Ovary (tissue), 9 donors: ENCODE results near the gene BPGM. TPM values are rescaled to one million over a fixed set of nuclear protein-coding genes. Genes with fewer than 3 reads are reported as not detected.

Source experiments
- DNase-seq, 5 donors: peaks; one replicate each; pipeline ENCODE4 v3.0.0-alpha.2; 2019 to 2020
- H3K27ac ChIP-seq, 2 donors: fragments of 200-600 bp; one replicate each; pipeline versions ENCODE4 v1.5.1 to v1.8.0; 2019 to 2022
- H3K27me3 ChIP-seq: fragments of 200-600 bp; one replicate; pipeline ENCODE4 v1.8.0; 2022
- H3K36me3 ChIP-seq: fragments of 200-600 bp; sonication (generic); one replicate; pipeline ENCODE4 v1.5.1; 2019
- H3K4me1 ChIP-seq: one replicate; pipeline ENCODE4 v1.8.1; 2013; ENCODE audit warnings: mild to moderate bottlenecking, moderate library complexity; ENCODE audit not compliant: insufficient read depth
- H3K4me3 ChIP-seq: fragments of 200-600 bp; sonication (generic); one replicate; pipeline ENCODE4 v1.5.1; 2017
- H3K9me3 ChIP-seq, 2 donors: fragments of 200-600 bp in 1 of 2; sonication (generic) in 1 of 2; one replicate each; pipeline versions ENCODE4 v1.5.1 to v1.8.1; 2013 to 2019; ENCODE audit warnings: mild to moderate bottlenecking in 1 of 2, moderate library complexity in 1 of 2
- EP300 ChIP-seq: sonication (generic); formaldehyde crosslinking; IDR thresholded peaks from one replicate; pipeline ENCODE4 v1.6.1; 2017; ENCODE audit warnings: antibody characterized with exemption
- POLR2A ChIP-seq: fragments of 450-650 bp; IDR thresholded peaks from one replicate; pipeline ENCODE4 v1.6.1; 2017; ENCODE audit warnings: antibody characterized with exemption, mild to moderate bottlenecking, moderate library complexity
- WGBS, 3 donors: extraction: QIAGEN DNeasy Blood & Tissue Kit in 1 of 3; methylation state at CpG; one replicate each; pipeline versions ENCODE4 v1.1.5 to v1.1.7; 2013 to 2017; 5-methylcytosine and 5-hydroxymethylcytosine counted together
- intact Hi-C, 4 donors: fragments of 100-400 bp; cut with DNase I; formaldehyde crosslinking; loops; one replicate each; pipeline versions ENCODE4 v1.11.0 to v1.15.1; 2022 to 2023
- polyA plus RNA-seq, 2 donors: library from polyadenylated mRNA; stranded (reverse); fragments of 200-250 nt in 1 of 2; fragments of 350-450 nt in 1 of 2; fragmentation: Illumina TruSeq in 1 of 2; extraction: RNeasy Lipid Tissue Mini Kit (QIAGEN cat#74804) in 1 of 2; gene quantifications; one replicate each; pipeline ENCODE4 v1.2.3, GENCODE V29; 2013 to 2014
- total RNA-seq, 7 donors: library from RNA; depleted of rRNA in 2 of 7; stranded (reverse); fragments of >200 nt in 2 of 7; fragmentation: NEBNext Ultra II Directional in 3 of 7; extraction: Animal tissue kit (Norgen Biotek cat#: 25700) in 3 of 7; gene quantifications; one replicate each; pipeline versions ENCODE4 v1.1.0 to v1.2.4, GENCODE V29; 2016 to 2023
- TF ChIP-seq, protein P1 (sequence below), 3 donors: fragments of 450-650 bp in 2 of 3; fragments of 200-600 bp in 1 of 3; IDR thresholded peaks; one replicate each; pipeline versions ENCODE4 v1.5.1 to v1.8.0; 2016 to 2022; ENCODE audit warnings: antibody characterized with exemption in 3 of 3, mild to moderate bottlenecking in 1 of 3
- donor health status: DM: no; HTN: no; CAD: no; lungs with moderate emphysema.
- donor health status: DM: no; HTN: no; CAD: no.
- donor health status: Bipolar disorder and iron deficiency.
- donor health status: DM: yes; HTN: yes; CAD: no.
- donor health status: DM: no; HTN: no; CAD: no.
- donor health status: DM: yes; HTN: yes; CAD: no.

Gene BPGM
- total and polyA plus RNA-seq, 9 donors: 6.5 to 18.1 (median 9.0) TPM

DNA sequence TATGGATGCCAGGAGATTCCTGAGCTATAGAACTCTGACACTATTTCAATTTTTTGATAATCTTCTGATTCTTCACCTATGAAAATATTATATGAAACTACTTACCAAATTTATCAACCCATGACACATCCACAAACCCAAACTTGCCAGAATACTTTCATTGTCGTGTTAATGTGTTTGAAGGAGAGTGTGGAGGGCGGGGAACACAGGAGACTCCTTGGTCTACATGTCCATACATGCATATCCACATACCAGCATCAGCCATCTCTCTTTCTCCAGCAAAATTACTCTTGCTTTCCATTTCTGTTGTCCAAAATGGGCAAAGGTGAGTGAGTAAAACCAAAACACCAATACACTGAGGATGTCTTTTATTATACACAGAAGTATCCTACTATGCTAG lies 23.5 kb upstream of the BPGM start:
- H3K27ac ChIP-seq: no peak overlapping the region
- 70 to 75% (median 71%) methylated on average over 2 of the region's 2 CpGs for WGBS, 3 donors
- intact Hi-C loops: no loop called here
- H3K36me3 ChIP-seq: no peaks in the 10 kb centered on the region
- no peaks in the 10 kb centered on the region for H3K4me1 ChIP-seq
- no peaks in the 10 kb centered on the region for H3K9me3 ChIP-seq
- DNase-seq: no peak
- TF ChIP-seq, protein P1, sequence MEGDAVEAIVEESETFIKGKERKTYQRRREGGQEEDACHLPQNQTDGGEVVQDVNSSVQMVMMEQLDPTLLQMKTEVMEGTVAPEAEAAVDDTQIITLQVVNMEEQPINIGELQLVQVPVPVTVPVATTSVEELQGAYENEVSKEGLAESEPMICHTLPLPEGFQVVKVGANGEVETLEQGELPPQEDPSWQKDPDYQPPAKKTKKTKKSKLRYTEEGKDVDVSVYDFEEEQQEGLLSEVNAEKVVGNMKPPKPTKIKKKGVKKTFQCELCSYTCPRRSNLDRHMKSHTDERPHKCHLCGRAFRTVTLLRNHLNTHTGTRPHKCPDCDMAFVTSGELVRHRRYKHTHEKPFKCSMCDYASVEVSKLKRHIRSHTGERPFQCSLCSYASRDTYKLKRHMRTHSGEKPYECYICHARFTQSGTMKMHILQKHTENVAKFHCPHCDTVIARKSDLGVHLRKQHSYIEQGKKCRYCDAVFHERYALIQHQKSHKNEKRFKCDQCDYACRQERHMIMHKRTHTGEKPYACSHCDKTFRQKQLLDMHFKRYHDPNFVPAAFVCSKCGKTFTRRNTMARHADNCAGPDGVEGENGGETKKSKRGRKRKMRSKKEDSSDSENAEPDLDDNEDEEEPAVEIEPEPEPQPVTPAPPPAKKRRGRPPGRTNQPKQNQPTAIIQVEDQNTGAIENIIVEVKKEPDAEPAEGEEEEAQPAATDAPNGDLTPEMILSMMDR (IDR thresholded peaks at IDR 0.05): no peak
- TF ChIP-seq EP300: no peak
- TF ChIP-seq POLR2A: no peak
- H3K4me3 ChIP-seq: no peak overlapping the region
- no peaks in the 10 kb centered on the region for H3K27me3 ChIP-seq

DNA sequence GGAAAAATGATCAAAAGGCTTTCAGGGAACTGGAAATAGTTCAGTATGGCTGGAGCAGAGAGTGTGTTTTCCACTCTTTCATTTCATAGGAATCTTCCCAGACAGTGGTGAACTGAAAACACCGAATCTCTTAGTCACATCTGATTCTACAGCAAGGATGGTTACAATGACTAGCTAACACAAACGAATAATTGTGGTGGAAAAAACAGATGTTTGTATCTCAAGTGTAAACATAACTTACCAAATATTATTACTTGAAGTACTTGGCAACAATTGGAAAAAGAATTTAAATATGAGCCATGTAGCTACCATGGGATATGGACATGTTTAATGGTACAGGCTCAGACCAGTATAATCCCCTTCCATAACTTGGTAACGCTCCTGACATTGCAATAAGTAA lies 21.1 kb upstream of the BPGM start:
- no peaks in the 10 kb centered on the region for H3K4me1 ChIP-seq
- no peaks in the 10 kb centered on the region for H3K36me3 ChIP-seq
- no peak overlapping the region for H3K4me3 ChIP-seq
- 47 to 57% (median 49%) methylated on average over 3 of the region's 3 CpGs for WGBS, 3 donors
- intact Hi-C loops: no loop called here
- DNase-seq: no peak
- no peaks in the 10 kb centered on the region for H3K9me3 ChIP-seq
- no peaks in the 10 kb centered on the region for H3K27me3 ChIP-seq
- TF ChIP-seq EP300: no peak
- H3K27ac ChIP-seq: no peak overlapping the region

DNA sequence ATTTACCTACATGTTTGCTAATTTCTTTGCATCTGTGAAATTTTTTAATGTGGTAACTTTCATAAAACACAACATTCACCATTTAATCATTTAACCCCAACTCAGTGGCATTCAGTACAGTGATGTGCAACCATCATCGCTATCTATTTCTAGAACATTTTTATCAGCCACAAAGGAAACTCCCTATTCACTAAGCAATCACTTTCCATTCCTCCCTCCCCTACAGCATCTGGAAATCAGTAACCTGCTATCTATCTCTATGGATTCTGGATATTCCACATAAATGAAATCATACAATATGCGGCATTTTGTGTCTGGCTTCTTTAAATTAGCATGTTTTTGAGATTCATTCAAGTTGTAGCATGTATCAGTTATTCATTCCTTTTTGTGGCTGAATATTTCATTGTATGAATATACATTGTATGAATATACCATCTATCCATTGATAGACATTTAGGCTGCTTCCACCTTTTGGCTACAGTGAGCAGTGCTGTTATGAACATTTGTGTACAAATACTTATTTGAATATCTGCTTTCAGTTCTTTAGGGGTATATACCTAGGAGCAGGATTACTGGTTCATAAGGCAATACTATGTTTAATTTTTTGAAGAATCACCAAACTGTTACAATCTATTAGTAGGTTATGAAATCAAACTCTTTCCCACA lies 19.4 kb upstream of the BPGM start:
- TF ChIP-seq, protein P1 (IDR thresholded peaks at IDR 0.05): no peak
- TF ChIP-seq EP300: no peak
- H3K36me3 ChIP-seq: no peaks in the 10 kb centered on the region
- H3K27me3 ChIP-seq: no peaks in the 10 kb centered on the region
- H3K4me3 ChIP-seq: no peak overlapping the region
- intact Hi-C loops: no loop called here
- H3K4me1 ChIP-seq: no peaks in the 10 kb centered on the region
- no peak overlapping the region for H3K27ac ChIP-seq
- DNase-seq: no peak
- WGBS, 3 donors: 63 to 89% (median 63%) methylated on average over 2 of the region's 2 CpGs
- no peaks in the 10 kb centered on the region for H3K9me3 ChIP-seq

DNA sequence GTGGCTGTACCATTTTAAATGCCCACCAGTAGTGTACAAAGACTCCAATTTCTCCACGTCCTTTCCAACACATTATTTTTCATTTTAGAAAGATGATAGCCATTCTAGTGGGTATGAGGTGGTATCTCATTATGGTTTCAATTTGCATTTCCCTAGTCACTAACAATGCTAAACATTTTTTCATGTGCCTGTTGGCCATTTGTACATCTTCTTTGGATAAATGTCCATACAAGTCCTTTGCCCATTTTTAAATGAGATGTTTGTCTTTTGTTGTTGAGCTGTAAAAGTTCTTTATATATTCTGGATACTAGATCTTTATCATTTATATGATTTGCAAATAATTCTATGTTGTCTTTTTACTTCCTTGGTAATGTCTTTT lies 18.9 kb upstream of the BPGM start:
- no peaks in the 10 kb centered on the region for H3K9me3 ChIP-seq
- H3K36me3 ChIP-seq: no peaks in the 10 kb centered on the region
- WGBS, 3 donors: 0% methylated on average over 1 of the region's 1 CpG
- H3K4me1 ChIP-seq: no peaks in the 10 kb centered on the region
- H3K4me3 ChIP-seq: no peak overlapping the region
- intact Hi-C loops: no loop called here
- DNase-seq: no peak
- TF ChIP-seq, protein P1 (IDR thresholded peaks at IDR 0.05): no peak
- no peak for TF ChIP-seq POLR2A
- TF ChIP-seq EP300: no peak
- H3K27ac ChIP-seq: no peak overlapping the region
- no peaks in the 10 kb centered on the region for H3K27me3 ChIP-seq

DNA sequence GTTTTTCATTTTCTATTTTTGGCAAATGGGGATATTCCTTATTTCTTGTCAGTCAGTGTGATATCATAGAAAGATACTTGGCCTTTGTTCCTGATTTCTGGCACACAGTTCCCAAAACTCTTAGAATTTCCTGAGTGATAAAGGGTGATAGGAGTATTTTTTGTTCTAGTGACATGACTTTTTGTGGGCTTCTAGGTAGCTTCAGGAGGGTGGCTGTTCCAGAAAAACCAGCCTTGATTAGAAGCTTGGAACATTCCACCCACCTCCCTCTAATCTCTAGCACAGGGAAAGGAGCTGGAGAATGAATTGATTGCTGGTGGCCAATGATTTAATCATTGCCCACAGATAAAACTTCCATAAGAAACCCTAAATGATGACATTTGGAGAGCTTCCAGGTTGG lies 17.2 kb upstream of the BPGM start:
- TF ChIP-seq POLR2A (no peak), EP300 (no peak)
- TF ChIP-seq, protein P1 (IDR thresholded peaks at IDR 0.05): no peak
- no peak for DNase-seq
- no peak overlapping the region for H3K4me3 ChIP-seq
- H3K9me3 ChIP-seq: no peaks in the 10 kb centered on the region
- H3K36me3 ChIP-seq: no peaks in the 10 kb centered on the region
- H3K27ac ChIP-seq: no peak overlapping the region
- H3K27me3 ChIP-seq: no peaks in the 10 kb centered on the region
- intact Hi-C loops: no loop called here
- no peaks in the 10 kb centered on the region for H3K4me1 ChIP-seq
